Measurements from ENCODE around the gene ITM2C.
A peak's percentile ranks its signal among the peaks of the same experiment; 100 is the strongest.

Gene ITM2C

GRCh38 chr2:230864605-230865306 is at the start of gene ITM2C:
Gene ITM2C, plus strand, starts transcription at chr2:230864942. Its CDS starts 84 bp downstream, at chr2:230865026.
- no peaks in the 10 kb centered on the region for H3K9me2 ChIP-seq (replicated peaks; ENCODE audit: low read depth, low read length)
- peak within 1 kb of the TSS; percentile 97 for H3K4me3 ChIP-seq (ENCODE audit: low read length, poor library complexity, severe bottlenecking)
- peaks cover 49% of the 10 kb centered on the region for H3K79me2 ChIP-seq (ENCODE audit: insufficient read depth, low read length)
- peak within 1 kb of the TSS; percentile 73 for H2AFZ ChIP-seq (ENCODE audit: low read length)
- peak within 1 kb of the TSS; percentile 95 for H3K4me2 ChIP-seq (ENCODE audit: low read depth, low read length, poor library complexity, severe bottlenecking)
- no peaks in the 10 kb centered on the region for H3K9me3 ChIP-seq (ENCODE audit: insufficient read depth, low read depth, low read length)
- peaks cover 34% of the 10 kb centered on the region for H3K4me1 ChIP-seq (ENCODE audit: insufficient read depth, low read length, poor library complexity, severe bottlenecking)
- H3F3A ChIP-seq (ENCODE audit: low read depth): 0 out of 2 replicates have a peak, but pooled peaks cover 8% of the 10 kb centered on the region
- TF ChIP-seq EZH2phosphoT487 (IDR thresholded peaks at IDR 0.05; ENCODE audit: borderline replicate concordance) (no peak), CTCF (conservative IDR thresholded peaks at IDR 0.05; ENCODE audit: low read length) (peak; percentile 48)
- H4K20me1 ChIP-seq (ENCODE audit: insufficient read depth, low read length, poor library complexity, severe bottlenecking): peaks cover 20% of the 10 kb centered on the region
- H3K9ac ChIP-seq (ENCODE audit: low read depth, low read length, poor library complexity, severe bottlenecking): peak within 1 kb of the TSS; percentile 98
- H3K36me3 ChIP-seq (ENCODE audit: insufficient read depth, low read length): no peaks in the 10 kb centered on the region
- H3K27me3 ChIP-seq (ENCODE audit: insufficient read depth, low read length, poor library complexity, severe bottlenecking): peaks cover 4% of the 10 kb centered on the region

GRCh38 chr2:230815088-230815487 is 49.7 kb upstream of the ITM2C start:
- TF ChIP-seq CTCF (conservative IDR thresholded peaks at IDR 0.05; ENCODE audit: low read length) (no peak), EZH2phosphoT487 (IDR thresholded peaks at IDR 0.05; ENCODE audit: borderline replicate concordance) (no peak)
- H3F3A ChIP-seq (ENCODE audit: low read depth): peaks cover 5% of the 10 kb centered on the region; the same call in 1 of the 2 replicates

GRCh38 chr2:230816735-230817134 is 48.0 kb upstream of the ITM2C start:
- H3F3A ChIP-seq (ENCODE audit: low read depth): peaks cover 5% of the 10 kb centered on the region; the same call in 1 of the 2 replicates
- H3K36me3 ChIP-seq (ENCODE audit: insufficient read depth, low read length): peaks cover 71% of the 10 kb centered on the region
- no peaks in the 10 kb centered on the region for H3K27me3 ChIP-seq (ENCODE audit: insufficient read depth, low read length, poor library complexity, severe bottlenecking)
- no peaks in the 10 kb centered on the region for H3K79me2 ChIP-seq (ENCODE audit: insufficient read depth, low read length)
- H3K4me1 ChIP-seq (ENCODE audit: insufficient read depth, low read length, poor library complexity, severe bottlenecking): peaks cover 22% of the 10 kb centered on the region
- H3K9me2 ChIP-seq (replicated peaks; ENCODE audit: low read depth, low read length): no peaks in the 10 kb centered on the region
- peaks cover 4% of the 10 kb centered on the region for H4K20me1 ChIP-seq (ENCODE audit: insufficient read depth, low read length, poor library complexity, severe bottlenecking)
- TF ChIP-seq CTCF (conservative IDR thresholded peaks at IDR 0.05; ENCODE audit: low read length) (no peak), EZH2phosphoT487 (IDR thresholded peaks at IDR 0.05; ENCODE audit: borderline replicate concordance) (no peak)
- H3K4me3 ChIP-seq (ENCODE audit: low read length, poor library complexity, severe bottlenecking): no peak overlapping the region
- H3K9me3 ChIP-seq (ENCODE audit: insufficient read depth, low read depth, low read length): no peaks in the 10 kb centered on the region
- no peak overlapping the region for H2AFZ ChIP-seq (ENCODE audit: low read length)
- no peak overlapping the region for H3K9ac ChIP-seq (ENCODE audit: low read depth, low read length, poor library complexity, severe bottlenecking)
- H3K4me2 ChIP-seq (ENCODE audit: low read depth, low read length, poor library complexity, severe bottlenecking): peak overlapping the region; percentile 8

More at GRCh38 chr2:230815088-230815487, 49.7 kb upstream of the ITM2C start:
- H3K36me3 ChIP-seq (ENCODE audit: insufficient read depth, low read length): peaks cover 83% of the 10 kb centered on the region
- H2AFZ ChIP-seq (ENCODE audit: low read length): no peak overlapping the region
- H3K9me2 ChIP-seq (replicated peaks; ENCODE audit: low read depth, low read length): no peaks in the 10 kb centered on the region
- no peak overlapping the region for H3K4me3 ChIP-seq (ENCODE audit: low read length, poor library complexity, severe bottlenecking)
- no peaks in the 10 kb centered on the region for H3K9me3 ChIP-seq (ENCODE audit: insufficient read depth, low read depth, low read length)
- H3K4me1 ChIP-seq (ENCODE audit: insufficient read depth, low read length, poor library complexity, severe bottlenecking): peaks cover 22% of the 10 kb centered on the region
- peaks cover 4% of the 10 kb centered on the region for H4K20me1 ChIP-seq (ENCODE audit: insufficient read depth, low read length, poor library complexity, severe bottlenecking)
- H3K27me3 ChIP-seq (ENCODE audit: insufficient read depth, low read length, poor library complexity, severe bottlenecking): no peaks in the 10 kb centered on the region
- no peaks in the 10 kb centered on the region for H3K79me2 ChIP-seq (ENCODE audit: insufficient read depth, low read length)
- no peak overlapping the region for H3K4me2 ChIP-seq (ENCODE audit: low read depth, low read length, poor library complexity, severe bottlenecking)
- no peak overlapping the region for H3K9ac ChIP-seq (ENCODE audit: low read depth, low read length, poor library complexity, severe bottlenecking)
